Activated T-cell treated with anti-CD3 and anti-CD28 coated beads for 4 hours (primary cell): ENCODE results near the gene OR2H2.
A peak's percentile ranks its signal among the peaks of the same experiment; 100 is the strongest.

Experiments
- DNase-seq: peaks from one replicate; pipeline ENCODE4 v3.0.0-alpha.2; 2020

The OR2H2 gene

DNA sequence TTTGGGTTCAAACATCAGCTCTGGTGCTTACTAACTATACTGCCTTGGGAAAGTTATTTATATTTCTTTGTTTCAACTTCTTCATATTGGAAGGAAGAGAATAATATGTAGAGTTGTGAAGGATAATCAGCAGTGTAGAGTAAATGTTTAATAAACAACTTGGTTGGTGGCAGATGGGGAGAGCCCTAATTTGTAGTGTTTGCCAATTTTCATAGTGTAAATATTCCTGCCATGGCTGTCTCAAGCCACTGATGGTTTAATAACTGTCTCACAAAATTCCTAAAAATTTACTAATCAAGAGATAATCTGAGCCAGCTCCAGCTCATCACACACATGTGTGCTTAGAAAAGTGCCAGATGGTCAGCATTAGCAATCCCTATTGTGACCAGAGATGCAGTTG lies at the start of gene OR2H2:
Gene OR2H2, plus strand, starts transcription at position 301 of the 400 bp plus-strand sequence. CDS start 2,824 bp downstream, outside the sequence.
- no peak for DNase-seq

GRCh38 chr6:29537714-29538403 lies 47.1 kb upstream of the OR2H2 start:
- no peak for DNase-seq

DNA sequence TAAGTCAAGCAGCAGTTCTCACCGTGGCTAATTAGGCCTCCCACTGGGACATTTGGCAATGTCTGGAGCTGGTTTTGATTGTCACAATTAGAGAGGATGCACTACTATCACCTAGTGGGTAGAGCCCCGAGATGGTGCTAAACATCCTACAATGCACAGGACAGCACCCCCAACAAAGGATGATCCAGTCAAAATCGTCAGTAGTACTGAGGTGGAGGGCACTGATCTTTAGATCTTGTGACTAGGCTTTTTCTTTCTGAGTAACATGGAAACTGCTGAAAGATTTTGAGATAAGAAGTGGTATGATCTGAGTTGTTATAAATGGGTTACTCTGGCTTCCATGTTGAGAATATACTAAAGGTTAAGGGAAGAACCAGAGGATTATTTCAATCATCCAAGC lies 37.3 kb upstream of the OR2H2 start:
- DNase-seq = no peak

DNA sequence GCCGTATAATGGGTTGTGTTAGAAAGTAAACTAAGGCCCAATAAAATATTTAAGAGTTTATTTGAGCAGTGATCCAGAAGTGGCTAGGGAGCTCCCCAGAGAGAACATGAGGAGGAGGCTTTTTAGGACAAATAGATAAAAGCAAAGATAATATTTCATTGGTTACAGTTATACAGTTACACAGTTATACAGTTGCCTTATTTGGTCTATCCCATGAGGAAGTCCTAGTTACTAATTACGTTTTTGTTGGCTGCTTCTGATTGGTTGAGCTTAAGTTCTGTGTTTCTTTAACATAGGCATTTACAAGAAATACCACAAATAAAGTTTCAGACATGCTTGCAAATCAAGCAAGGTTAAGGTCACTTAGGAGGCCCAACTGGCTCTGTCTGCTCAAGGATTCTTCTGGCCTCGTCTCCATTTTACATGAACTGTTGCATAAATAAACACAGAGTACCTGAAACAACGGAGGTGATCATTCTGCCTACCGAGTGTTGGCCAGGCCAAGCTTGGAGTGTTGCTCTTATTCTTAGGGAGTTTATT lies 32.3 kb upstream of the OR2H2 start:
- no peak for DNase-seq

- DNase-seq = no peak
Observed at GRCh38 chr6:29553268-29554057, 31.5 kb upstream of the OR2H2 start.

- no peak for DNase-seq
Observed at GRCh38 chr6:29554764-29555163, 30.2 kb upstream of the OR2H2 start.

DNA sequence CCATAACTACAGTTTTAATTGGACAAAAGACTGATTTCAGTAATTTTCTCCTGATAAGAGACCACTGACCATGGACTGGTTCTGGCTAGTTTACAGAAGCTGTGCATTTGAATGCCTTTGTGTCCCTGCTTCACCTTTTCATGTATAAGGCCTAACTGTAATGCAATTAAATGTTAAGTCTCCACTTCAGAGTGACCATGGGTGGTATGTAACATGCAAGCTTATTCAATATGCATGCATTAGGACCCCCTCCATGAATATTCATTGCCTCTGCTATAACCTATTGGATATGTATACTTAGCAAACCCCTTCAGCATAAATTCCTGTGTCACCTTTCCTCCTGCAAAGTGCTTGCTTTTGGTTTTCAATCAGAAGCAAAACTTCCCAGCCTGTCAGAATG lies 27.6 kb upstream of the OR2H2 start:
- no peak for DNase-seq

DNA sequence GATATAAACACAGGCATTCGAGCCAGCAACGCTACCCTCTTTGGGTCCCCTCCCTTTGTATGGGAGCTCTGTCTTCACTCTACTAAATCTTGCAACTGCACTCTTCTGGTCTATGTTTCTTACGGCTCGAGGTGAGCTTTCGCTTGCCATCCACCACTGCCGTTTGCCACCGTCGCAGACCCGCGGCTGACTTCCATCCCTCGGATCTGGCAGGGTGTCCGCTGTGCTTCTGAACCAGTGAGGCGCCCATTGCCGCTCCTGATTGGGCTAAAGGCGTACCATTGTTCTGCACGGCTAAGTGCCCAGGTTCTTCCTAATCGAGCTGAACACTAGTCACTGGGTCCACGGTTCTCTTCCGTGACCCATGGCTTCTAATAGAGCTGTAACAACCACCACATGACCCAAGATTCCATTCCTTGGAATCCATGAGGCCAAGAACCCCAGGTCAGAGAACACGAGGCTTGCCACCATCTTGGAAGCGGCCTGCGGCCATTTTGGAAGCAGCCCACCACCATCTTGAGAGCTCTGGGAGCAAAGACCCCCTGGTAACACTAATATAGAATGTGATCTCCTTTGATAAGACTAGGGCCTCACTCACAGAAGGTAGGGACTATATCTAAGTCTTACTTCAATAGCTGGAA lies 26.4 kb upstream of the OR2H2 start:
- DNase-seq = no peak

DNA sequence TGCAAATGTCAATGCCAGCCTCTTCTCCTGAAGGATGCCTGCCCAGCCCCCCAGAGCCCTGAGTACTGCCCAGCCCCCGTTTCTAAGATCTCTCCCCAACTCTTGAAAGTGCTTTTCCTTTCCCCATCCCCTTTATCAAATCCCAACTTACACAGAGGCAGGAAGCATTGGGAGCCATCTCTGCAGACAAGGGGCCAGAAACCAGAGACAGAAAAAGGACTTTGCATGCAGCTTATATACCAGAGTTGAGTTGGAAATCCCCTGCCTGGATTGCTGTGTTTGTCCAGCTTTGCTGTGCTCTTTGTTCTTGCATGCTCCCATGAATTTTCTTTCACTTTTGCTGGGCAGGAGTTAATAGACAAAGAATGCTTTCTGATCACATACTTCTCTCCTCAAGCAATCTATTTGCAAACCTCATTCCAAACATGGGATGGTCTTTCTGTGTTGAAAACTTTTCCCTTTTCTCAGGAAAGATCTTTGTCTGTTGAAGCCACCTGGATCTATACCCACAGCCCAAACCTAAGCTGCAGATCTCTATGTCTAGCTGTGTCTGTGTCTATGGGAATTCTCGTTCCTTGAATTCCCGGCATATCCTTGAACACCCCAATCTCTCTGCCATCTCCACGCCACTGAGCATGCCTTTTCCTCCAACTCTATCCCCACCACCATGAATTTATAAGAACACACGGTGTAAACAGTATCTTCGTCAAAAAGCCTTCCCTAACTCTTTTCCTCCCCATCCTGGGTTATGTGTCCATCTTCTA lies 25.2 kb upstream of the OR2H2 start, which contains the start of gene UBD:
Gene UBD, minus strand, starts transcription at position 209 of the 764 bp plus-strand sequence. Its CDS starts 31 bp downstream, at position 178.
- DNase-seq = no peak

GRCh38 chr6:29561091-29561490 lies 23.8 kb upstream of the OR2H2 start:
- DNase-seq = no peak

- no peak for DNase-seq
Observed at GRCh38 chr6:29561606-29562181, 23.2 kb upstream of the OR2H2 start.

GRCh38 chr6:29563435-29563965 lies 21.4 kb upstream of the OR2H2 start:
- no peak for DNase-seq

- DNase-seq = no peak
Observed at GRCh38 chr6:29564875-29565274, 20.0 kb upstream of the OR2H2 start.

DNA sequence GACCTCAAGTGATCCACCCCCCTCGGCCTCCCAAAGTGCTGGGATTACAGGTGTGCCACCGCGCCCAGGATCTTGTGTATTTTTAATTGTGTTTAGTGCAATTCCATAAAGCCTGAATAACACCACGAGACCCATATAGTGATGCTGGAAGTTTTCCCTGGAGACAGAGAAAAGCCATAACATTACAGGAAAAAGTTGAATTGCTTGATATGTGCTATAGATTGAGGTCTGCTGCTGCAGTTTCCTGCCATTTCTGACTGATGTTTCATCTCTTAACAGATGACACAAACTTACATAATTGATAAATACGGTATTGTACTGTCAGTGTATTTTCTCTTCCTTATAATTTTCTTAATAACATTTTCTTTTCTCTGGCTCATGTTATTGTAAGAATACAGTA lies 18.1 kb upstream of the OR2H2 start:
- DNase-seq = no peak

GRCh38 chr6:29567541-29567940 lies 17.4 kb upstream of the OR2H2 start:
- DNase-seq = no peak

DNA sequence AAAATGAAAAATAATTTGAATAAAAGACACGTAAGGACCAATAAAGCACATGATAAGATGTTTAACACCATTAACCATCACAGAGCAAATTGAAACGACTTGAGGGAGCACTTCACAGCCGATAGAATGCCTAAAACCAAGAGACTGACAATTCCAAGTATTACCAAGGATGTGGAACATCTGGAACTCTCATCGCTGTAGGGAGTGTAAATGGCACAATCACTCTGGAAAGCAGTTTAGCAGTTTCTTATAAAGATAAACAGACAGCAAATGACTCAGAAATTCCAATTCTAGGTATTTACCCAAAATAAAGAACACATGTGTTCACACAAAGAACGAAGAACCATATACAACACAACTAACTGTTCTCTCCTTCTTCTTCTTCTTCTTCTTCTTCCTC lies 16.9 kb upstream of the OR2H2 start:
- no peak for DNase-seq

DNA sequence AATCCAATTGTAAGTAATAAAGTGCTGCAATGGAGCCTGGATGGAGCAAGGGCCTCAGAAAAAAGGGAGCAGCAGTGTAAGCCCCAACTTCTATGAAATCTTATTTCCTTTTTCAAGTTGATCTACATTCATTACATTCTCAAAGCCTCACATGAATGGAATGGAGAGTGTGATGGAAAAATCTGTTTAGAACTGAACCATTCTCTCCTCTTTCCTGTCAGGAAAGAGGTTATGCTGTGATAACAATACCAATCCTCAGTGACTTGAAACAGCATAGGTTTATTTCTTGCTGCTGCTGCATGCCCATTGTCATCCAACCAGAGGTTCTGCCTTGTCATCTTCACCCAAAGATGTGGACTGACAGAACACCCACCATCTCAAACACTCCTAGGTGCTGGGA lies 8.9 kb upstream of the OR2H2 start:
- DNase-seq = no peak

DNA sequence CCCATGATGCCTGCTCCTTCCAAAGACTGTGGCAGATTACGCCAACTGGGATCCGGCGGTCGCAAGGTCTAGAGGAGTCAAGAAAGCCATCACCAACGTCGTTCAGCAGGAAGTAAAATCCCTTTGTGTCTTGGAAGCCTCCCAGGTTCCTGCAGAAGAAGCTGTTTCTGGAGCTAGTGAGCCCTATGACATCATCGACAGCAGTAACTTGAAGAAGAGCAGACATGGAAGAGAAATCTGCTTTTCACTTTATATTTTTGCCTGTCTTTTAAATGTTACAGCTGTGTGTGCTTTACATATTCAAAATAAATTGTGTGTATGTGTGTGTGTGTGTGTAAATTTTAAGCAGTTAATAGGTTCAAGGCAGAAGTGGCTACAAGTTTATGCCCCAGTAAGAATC lies 7.4 kb upstream of the OR2H2 start:
- no peak for DNase-seq

DNA sequence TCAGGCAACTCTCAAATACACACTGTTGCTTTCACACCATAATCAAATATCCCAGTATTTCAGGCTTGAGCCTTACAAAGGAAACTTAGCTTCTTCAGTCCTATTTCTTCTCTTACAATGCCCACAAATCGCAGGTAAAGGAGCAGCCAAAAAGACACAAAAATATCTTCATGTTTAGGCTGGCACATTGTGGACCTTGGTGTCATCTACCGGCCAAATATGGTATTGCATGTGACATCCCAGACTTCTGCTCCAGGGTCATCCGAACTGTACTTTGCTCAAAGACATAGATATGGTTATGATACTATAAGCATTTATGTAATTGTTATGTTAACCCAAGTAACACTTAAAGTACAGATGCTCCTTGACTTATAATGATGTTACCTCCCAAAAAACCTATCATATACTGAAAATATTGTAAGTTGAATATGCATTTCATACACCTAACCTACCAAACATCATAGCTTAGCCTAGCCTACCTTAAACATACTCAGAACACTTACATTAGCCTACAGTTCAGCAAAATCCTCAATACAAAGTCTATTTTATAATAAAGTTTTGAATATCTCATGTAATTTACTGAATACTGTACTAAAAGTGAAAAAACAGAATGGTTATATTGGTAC lies 4.6 kb downstream of the OR2H2 start:
- peak; percentile 50 for DNase-seq

GRCh38 chr6:29590218-29590808 lies 5.4 kb downstream of the OR2H2 start:
- no peak for DNase-seq

DNA sequence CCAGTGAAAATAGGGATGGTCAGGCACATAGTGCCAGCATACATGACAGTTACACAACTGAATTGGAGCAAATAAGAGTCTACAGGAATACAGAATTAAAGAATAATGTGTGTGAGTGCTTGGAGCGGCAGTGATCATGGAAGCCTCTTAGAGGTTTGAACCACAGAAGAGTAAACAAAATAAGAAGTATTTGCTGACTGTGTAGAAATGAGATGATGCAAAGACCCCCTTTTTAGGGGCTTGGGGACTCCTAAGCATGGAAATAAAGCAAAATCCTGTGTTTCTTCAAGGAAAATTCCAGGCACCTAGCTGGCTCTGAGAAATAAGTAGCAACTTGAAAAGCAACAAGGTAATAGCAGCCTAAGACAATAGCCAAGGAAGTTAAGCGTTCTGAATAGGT lies 6.8 kb downstream of the OR2H2 start:
- DNase-seq = no peak
